HCT116 (cell line): Measurements from ENCODE around the gene MTX2. TPM values are rescaled to one million over a fixed set of nuclear protein-coding genes. Genes with fewer than 3 reads are reported as not detected.

ENCODE experiments used
- ATAC-seq: fragments of 200-7000 bp; cut with Tn5 transposase; 2 replicates; pipeline ENCODE4 v1.9.1; 2020; ENCODE audit warnings: mild to moderate bottlenecking, moderate library complexity
- BruUV-seq: library from RNA; stranded (reverse); fragments of 400-500 nt; replicated peaks from 2 replicates; lab custom pipeline; 2021; lab: Mats Ljungman, UMichigan
- CTCF ChIA-PET: fragments of 300-600 bp; sonication (Branson Sonifier 250); formaldehyde crosslinking; loops from one replicate; lab custom pipeline; 2021; ENCODE audit warnings: antibody characterized with exemption; lab: Charles Lee
- POLR2A ChIA-PET: fragments of 300-600, 350-600 bp; sonication (Branson Sonifier 250); formaldehyde crosslinking; loops from one replicate; lab custom pipeline; 2021; ENCODE audit warnings: antibody characterized with exemption; lab: Charles Lee
- RAD21 ChIA-PET, 2 experiments: fragments of 300-600 bp; sonication (Branson Sonifier 250); formaldehyde crosslinking; loops; one replicate each; lab custom pipeline; 2023; ENCODE audit warnings: low total read pairs in 2 of 2; ENCODE audit not compliant: uncharacterized antibody in 2 of 2, unreplicated experiment in 2 of 2, low non-redundant PET in 1 of 2; lab: Charles Lee
- DNase-seq: peaks from one replicate; pipeline ENCODE4 v3.0.0-alpha.2; 2010; ENCODE audit warnings: low read depth, low spot score
- H2AFZ ChIP-seq: fragments of 200-600 bp; shearing (Covaris generic), sonication (generic); 2 replicates; pipeline ENCODE4 v1.6.1; 2017; ENCODE audit warnings: low read depth, mixed run types, mixed read lengths, antibody characterized with exemption, low read length; ENCODE audit not compliant: poor library complexity, severe bottlenecking
- H3K27ac ChIP-seq: 2 replicates; pipeline ENCODE4 v1.5.1; 2012; ENCODE audit warnings: low read depth, low read length
- H3K27me3 ChIP-seq: fragments of 200-600 bp; sonication (generic); 2 replicates; pipeline ENCODE4 v1.6.1; 2016; ENCODE audit warnings: mixed run types, low read length, mixed read lengths; ENCODE audit not compliant: insufficient read depth
- H3K36me3 ChIP-seq, 2 experiments: fragments of 200-500 bp in 1 of 2; fragments of 200-600 bp in 1 of 2; sonication (Bioruptor generic) in 1 of 2; sonication (generic) in 1 of 2; 2 replicates each; pipeline versions ENCODE4 v1.5.1 to v1.6.1; 2014 to 2016; ENCODE audit warnings: low read length in 2 of 2, inconsistent platforms in 1 of 2, mixed read lengths in 1 of 2, mixed run types in 1 of 2; ENCODE audit not compliant: insufficient read depth in 2 of 2, control insufficient read depth in 1 of 2
- H3K4me1 ChIP-seq, 2 experiments: fragments of 200-600 bp in 1 of 2; sonication (generic) in 1 of 2; 2 replicates each; pipeline versions ENCODE4 v1.5.1 to v1.6.1; 2012 to 2017; ENCODE audit warnings: low read length in 2 of 2, inconsistent platforms in 1 of 2, mild to moderate bottlenecking in 1 of 2, mixed read lengths in 1 of 2, mixed run types in 1 of 2, moderate library complexity in 1 of 2; ENCODE audit not compliant: insufficient read depth in 2 of 2, control insufficient read depth in 1 of 2
- H3K4me2 ChIP-seq: fragments of 200-600 bp; sonication (generic); 2 replicates; pipeline ENCODE4 v1.6.1; 2017; ENCODE audit warnings: mixed run types, low read length, mixed read lengths
- H3K4me3 ChIP-seq, 2 experiments: fragments of 200-600 bp in 1 of 2; sonication (generic) in 1 of 2; replicated peaks in 1 of 2; 2 replicates each; pipeline ENCODE4 v1.5.1; 2011 to 2016; ENCODE audit warnings: low read length in 2 of 2, control low read depth in 1 of 2, low read depth in 1 of 2, mild to moderate bottlenecking in 1 of 2, mixed read lengths in 1 of 2, mixed run types in 1 of 2
- H3K79me2 ChIP-seq: fragments of 200-600 bp; sonication (generic); 2 replicates; pipeline ENCODE4 v1.6.1; 2017; ENCODE audit warnings: mild to moderate bottlenecking, mixed run types, low read length, moderate library complexity, mixed read lengths; ENCODE audit not compliant: insufficient read depth
- H3K9ac ChIP-seq: fragments of 200-600 bp; sonication (generic); 2 replicates; pipeline ENCODE4 v1.6.1; 2016; ENCODE audit warnings: low read length, mixed read lengths
- H3K9me2 ChIP-seq: fragments of 200-600 bp; sonication (generic), shearing (Covaris generic); 2 replicates; pipeline ENCODE4 v1.6.1; 2017; ENCODE audit warnings: mixed run types, mild to moderate bottlenecking, moderate library complexity; ENCODE audit not compliant: insufficient read depth
- H3K9me3 ChIP-seq, 2 experiments: fragments of 200-500 bp in 1 of 2; fragments of 200-600 bp in 1 of 2; sonication (Bioruptor generic) in 1 of 2; sonication (generic) in 1 of 2; 2 replicates each; pipeline ENCODE4 v1.6.1; 2014 to 2017; ENCODE audit warnings: low read length in 2 of 2, mixed read lengths in 2 of 2, inconsistent platforms in 1 of 2, low read depth in 1 of 2, mild to moderate bottlenecking in 1 of 2, mixed run types in 1 of 2, moderate library complexity in 1 of 2; ENCODE audit not compliant: control insufficient read depth in 1 of 2, insufficient read depth in 1 of 2
- H4K20me1 ChIP-seq: fragments of 200-600 bp; sonication (generic), shearing (Covaris generic); 2 replicates; pipeline ENCODE4 v1.6.1; 2017; ENCODE audit warnings: mixed run types, mild to moderate bottlenecking, moderate library complexity; ENCODE audit not compliant: insufficient read depth
- CBX3 ChIP-seq: IDR thresholded peaks from 2 replicates; pipeline ENCODE4 v1.6.1; 2012; ENCODE audit warnings: low read depth
- EZH2 ChIP-seq: fragments of 200-600 bp; sonication (generic); IDR thresholded peaks from 2 replicates; pipeline ENCODE4 v1.6.1; 2017; ENCODE audit warnings: antibody characterized with exemption, mixed run types
- POLR2AphosphoS5 ChIP-seq: IDR thresholded peaks from 2 replicates; pipeline ENCODE4 v1.6.1; 2011; ENCODE audit warnings: mild to moderate bottlenecking, low read depth, low read length, moderate library complexity
- RAD21 ChIP-seq: IDR thresholded peaks from 2 replicates; pipeline ENCODE4 v1.6.1; 2012; ENCODE audit warnings: low read depth, mild to moderate bottlenecking
- SIN3A ChIP-seq: IDR thresholded peaks from 2 replicates; pipeline ENCODE4 v1.6.1; 2012; ENCODE audit warnings: low read depth
- SRF ChIP-seq: IDR thresholded peaks from 2 replicates; pipeline ENCODE4 v1.6.1; 2012; ENCODE audit warnings: low read depth
- TCF7L2 ChIP-seq: IDR thresholded peaks from 2 replicates; pipeline ENCODE4 v1.7.0; 2011; ENCODE audit warnings: borderline replicate concordance, inconsistent platforms; ENCODE audit not compliant: insufficient read depth, insufficient read length; ENCODE audit errors: extremely low read depth
- intact Hi-C: fragments of 100-400 bp; cut with micrococcal nuclease; formaldehyde crosslinking; loops from 2 replicates; pipeline ENCODE4 v1.10.0; 2022
- total RNA-seq: library from RNA; stranded (reverse); gene quantifications from one replicate; pipeline ENCODE4 v1.2.1, GENCODE V29; 2021; ENCODE audit not compliant: unreplicated experiment
- TF ChIP-seq, protein P1 (sequence below): IDR thresholded peaks from 2 replicates; pipeline ENCODE4 v1.6.1; 2011; ENCODE audit warnings: mild to moderate bottlenecking, low read length, moderate library complexity; ENCODE audit not compliant: insufficient replicate concordance; ENCODE audit errors: extremely low read depth
- TF ChIP-seq, protein P2 (sequence below): IDR thresholded peaks from 2 replicates; pipeline ENCODE4 v1.6.1; 2012; ENCODE audit warnings: low read depth

Gene MTX2
- total RNA-seq, 1 experiment from 2014 or later: 38.9 TPM

DNA sequence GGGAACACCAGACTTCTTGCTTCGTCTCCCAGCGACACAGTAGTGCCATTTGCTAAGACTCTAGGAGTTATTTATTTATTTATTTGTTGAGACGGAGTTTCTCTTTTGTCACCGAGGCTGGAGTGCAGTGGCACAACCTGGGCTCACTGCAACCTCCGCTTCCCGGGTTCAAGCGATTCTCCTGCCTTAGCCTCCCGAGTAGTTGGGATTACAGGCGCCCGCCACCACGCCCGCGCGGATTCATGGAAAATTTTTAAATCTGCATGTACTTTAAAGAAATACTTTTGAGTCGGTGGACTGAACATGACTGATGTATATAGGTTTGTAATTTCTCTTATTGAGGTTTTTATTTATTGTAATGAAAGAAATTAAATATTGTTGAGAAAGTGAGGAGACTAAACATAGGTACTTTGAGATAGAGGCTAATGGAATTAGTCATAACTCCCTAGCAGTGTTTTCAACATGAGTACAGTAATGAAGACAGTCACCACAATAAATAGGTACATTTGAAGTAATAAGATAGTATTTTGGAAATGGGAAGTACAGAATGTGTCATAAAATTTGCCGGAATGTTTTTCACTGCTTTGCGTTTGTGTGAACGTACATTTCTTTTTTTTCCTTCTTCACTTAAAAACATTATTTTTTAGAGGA lies 983 bp downstream of the MTX2 start:
- no peak for DNase-seq
- Histone ChIP-seq H2AFZ (no peak overlapping the region), H3K9me3 (no peaks in the 10 kb centered on the region), H4K20me1 (0 out of 2 replicates have a peak, but pooled peaks cover 3% of the 10 kb centered on the region), H3K27ac (peak overlapping the region; percentile 89), H3K27me3 (no peaks in the 10 kb centered on the region), H3K9ac (peak overlapping the region; percentile 96), H3K4me2 (peak overlapping the region; percentile 90), H3K4me3 (peak overlapping the region; percentile 81 to 96), H3K36me3 (no peaks in the 10 kb centered on the region)
- intact Hi-C loops: no loop called here
- peak; percentile 2; the same call in 1 of the 2 replicates for ATAC-seq
- CTCF ChIA-PET: no interaction called here
- RAD21 ChIA-PET: no interaction called here
- TF ChIP-seq EZH2 (no peak), SRF (no peak), RAD21 (no peak), TCF7L2 (no peak), SIN3A (no peak), POLR2AphosphoS5 (no peak), CBX3 (no peak)
- TF ChIP-seq, protein P1, sequence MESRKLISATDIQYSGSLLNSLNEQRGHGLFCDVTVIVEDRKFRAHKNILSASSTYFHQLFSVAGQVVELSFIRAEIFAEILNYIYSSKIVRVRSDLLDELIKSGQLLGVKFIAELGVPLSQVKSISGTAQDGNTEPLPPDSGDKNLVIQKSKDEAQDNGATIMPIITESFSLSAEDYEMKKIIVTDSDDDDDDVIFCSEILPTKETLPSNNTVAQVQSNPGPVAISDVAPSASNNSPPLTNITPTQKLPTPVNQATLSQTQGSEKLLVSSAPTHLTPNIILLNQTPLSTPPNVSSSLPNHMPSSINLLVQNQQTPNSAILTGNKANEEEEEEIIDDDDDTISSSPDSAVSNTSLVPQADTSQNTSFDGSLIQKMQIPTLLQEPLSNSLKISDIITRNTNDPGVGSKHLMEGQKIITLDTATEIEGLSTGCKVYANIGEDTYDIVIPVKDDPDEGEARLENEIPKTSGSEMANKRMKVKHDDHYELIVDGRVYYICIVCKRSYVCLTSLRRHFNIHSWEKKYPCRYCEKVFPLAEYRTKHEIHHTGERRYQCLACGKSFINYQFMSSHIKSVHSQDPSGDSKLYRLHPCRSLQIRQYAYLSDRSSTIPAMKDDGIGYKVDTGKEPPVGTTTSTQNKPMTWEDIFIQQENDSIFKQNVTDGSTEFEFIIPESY: no peak
- TF ChIP-seq, protein P2, sequence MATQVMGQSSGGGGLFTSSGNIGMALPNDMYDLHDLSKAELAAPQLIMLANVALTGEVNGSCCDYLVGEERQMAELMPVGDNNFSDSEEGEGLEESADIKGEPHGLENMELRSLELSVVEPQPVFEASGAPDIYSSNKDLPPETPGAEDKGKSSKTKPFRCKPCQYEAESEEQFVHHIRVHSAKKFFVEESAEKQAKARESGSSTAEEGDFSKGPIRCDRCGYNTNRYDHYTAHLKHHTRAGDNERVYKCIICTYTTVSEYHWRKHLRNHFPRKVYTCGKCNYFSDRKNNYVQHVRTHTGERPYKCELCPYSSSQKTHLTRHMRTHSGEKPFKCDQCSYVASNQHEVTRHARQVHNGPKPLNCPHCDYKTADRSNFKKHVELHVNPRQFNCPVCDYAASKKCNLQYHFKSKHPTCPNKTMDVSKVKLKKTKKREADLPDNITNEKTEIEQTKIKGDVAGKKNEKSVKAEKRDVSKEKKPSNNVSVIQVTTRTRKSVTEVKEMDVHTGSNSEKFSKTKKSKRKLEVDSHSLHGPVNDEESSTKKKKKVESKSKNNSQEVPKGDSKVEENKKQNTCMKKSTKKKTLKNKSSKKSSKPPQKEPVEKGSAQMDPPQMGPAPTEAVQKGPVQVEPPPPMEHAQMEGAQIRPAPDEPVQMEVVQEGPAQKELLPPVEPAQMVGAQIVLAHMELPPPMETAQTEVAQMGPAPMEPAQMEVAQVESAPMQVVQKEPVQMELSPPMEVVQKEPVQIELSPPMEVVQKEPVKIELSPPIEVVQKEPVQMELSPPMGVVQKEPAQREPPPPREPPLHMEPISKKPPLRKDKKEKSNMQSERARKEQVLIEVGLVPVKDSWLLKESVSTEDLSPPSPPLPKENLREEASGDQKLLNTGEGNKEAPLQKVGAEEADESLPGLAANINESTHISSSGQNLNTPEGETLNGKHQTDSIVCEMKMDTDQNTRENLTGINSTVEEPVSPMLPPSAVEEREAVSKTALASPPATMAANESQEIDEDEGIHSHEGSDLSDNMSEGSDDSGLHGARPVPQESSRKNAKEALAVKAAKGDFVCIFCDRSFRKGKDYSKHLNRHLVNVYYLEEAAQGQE: no peak
- TF ChIP-seq, all 23 proteins: peak for 0
- POLR2A ChIA-PET: no interaction called here
- BruUV-seq: no TSS peak
- H3K9me2 ChIP-seq: no peaks in the 10 kb centered on the region
- H3K4me1 ChIP-seq: peaks cover 0 to 12% of the 10 kb centered on the region in 2 experiments; a peak in 2 of 4 replicates
- H3K79me2 ChIP-seq: peaks cover 58% of the 10 kb centered on the region
